Endodermal cell (in vitro differentiated cells): ENCODE measurements around the gene TNIK. TPM values are rescaled to one million over a fixed set of nuclear protein-coding genes. Genes with fewer than 3 reads are reported as not detected.

Experiments
- DNase-seq: peaks from one replicate; pipeline ENCODE4 v3.0.0-alpha.2; 2017
- H3K27ac ChIP-seq: 2 replicates; pipeline ENCODE4 v1.5.1; 2013; ENCODE audit warnings: mild to moderate bottlenecking, low read depth, low read length, moderate library complexity
- H3K27me3 ChIP-seq: 2 replicates; pipeline ENCODE4 v1.6.1; 2013; ENCODE audit warnings: mild to moderate bottlenecking, low read length, moderate library complexity; ENCODE audit not compliant: insufficient read depth, control insufficient read depth, poor library complexity, severe bottlenecking
- H3K36me3 ChIP-seq: 2 replicates; pipeline ENCODE4 v1.7.0; 2013; ENCODE audit warnings: mild to moderate bottlenecking, low read length, moderate library complexity; ENCODE audit not compliant: control insufficient read depth, insufficient read depth
- H3K4me1 ChIP-seq: one replicate; pipeline ENCODE4 v1.7.0; 2013; ENCODE audit warnings: low read length; ENCODE audit not compliant: control insufficient read depth, insufficient read depth
- H3K4me3 ChIP-seq: 2 replicates; pipeline ENCODE4 v1.5.1; 2013; ENCODE audit warnings: mild to moderate bottlenecking, low read length, moderate library complexity
- H3K9ac ChIP-seq: 2 replicates; pipeline ENCODE4 v1.6.1; 2013; ENCODE audit warnings: mild to moderate bottlenecking, low read length, moderate library complexity; ENCODE audit not compliant: poor library complexity, severe bottlenecking; ENCODE audit errors: extremely low read depth
- H3K9me3 ChIP-seq: 2 replicates; pipeline ENCODE4 v1.6.1; 2013; ENCODE audit warnings: mild to moderate bottlenecking, low read length, moderate library complexity; ENCODE audit not compliant: control insufficient read depth
- H3K27ac Mint-ChIP-seq: 2 replicates; pipeline ENCODE4 v1.8.0; 2020; ENCODE audit warnings: mixed read lengths
- H3K27me3 Mint-ChIP-seq: 2 replicates; pipeline ENCODE4 v1.8.0; 2021; ENCODE audit warnings: mild to moderate bottlenecking, mixed read lengths; ENCODE audit not compliant: insufficient read depth
- H3K36me3 Mint-ChIP-seq: 2 replicates; pipeline ENCODE4 v1.8.0; 2020; ENCODE audit warnings: low read depth, mixed read lengths
- H3K4me1 Mint-ChIP-seq: 2 replicates; pipeline ENCODE4 v1.8.0; 2020; ENCODE audit warnings: mixed read lengths
- H3K4me3 Mint-ChIP-seq: 2 replicates; pipeline ENCODE4 v1.8.0; 2020; ENCODE audit warnings: mild to moderate bottlenecking, moderate library complexity, mixed read lengths
- H3K9me3 Mint-ChIP-seq: 2 replicates; pipeline ENCODE4 v1.8.0; 2020; ENCODE audit warnings: mild to moderate bottlenecking, mixed read lengths
- WGBS, 2 experiments: methylation state at CpG; one replicate each; pipeline versions ENCODE4 v1.1.5 to v1.1.7; 2013; ENCODE audit warnings: missing lambda C conversion rate in 2 of 2, mixed read lengths in 1 of 2; ENCODE audit not compliant: insufficient coverage in 1 of 2, insufficient read length in 1 of 2; 5-methylcytosine and 5-hydroxymethylcytosine counted together
- total RNA-seq, 2 donors: library from RNA; stranded (reverse); fragmentation: NEBNext Ultra II Directional in 1 of 2; extraction: Animal tissue kit (Norgen Biotek cat#: 25700) in 1 of 2; gene quantifications; 2 replicates in 1 of 2; 3 replicates in 1 of 2; pipeline ENCODE4 v1.2.1, GENCODE V29; 2021
- TF ChIP-seq, protein P1 (sequence below): fragments of 200-600 bp; sonication (generic); conservative IDR thresholded peaks from 2 replicates; pipeline ENCODE4 v1.5.0; 2021; ENCODE audit warnings: antibody characterized with exemption, mild to moderate bottlenecking

TNIK gene
- total RNA-seq, 2 donors from 2014 or later, result 12.2 to 14.9 TPM

- TF ChIP-seq, protein P1, sequence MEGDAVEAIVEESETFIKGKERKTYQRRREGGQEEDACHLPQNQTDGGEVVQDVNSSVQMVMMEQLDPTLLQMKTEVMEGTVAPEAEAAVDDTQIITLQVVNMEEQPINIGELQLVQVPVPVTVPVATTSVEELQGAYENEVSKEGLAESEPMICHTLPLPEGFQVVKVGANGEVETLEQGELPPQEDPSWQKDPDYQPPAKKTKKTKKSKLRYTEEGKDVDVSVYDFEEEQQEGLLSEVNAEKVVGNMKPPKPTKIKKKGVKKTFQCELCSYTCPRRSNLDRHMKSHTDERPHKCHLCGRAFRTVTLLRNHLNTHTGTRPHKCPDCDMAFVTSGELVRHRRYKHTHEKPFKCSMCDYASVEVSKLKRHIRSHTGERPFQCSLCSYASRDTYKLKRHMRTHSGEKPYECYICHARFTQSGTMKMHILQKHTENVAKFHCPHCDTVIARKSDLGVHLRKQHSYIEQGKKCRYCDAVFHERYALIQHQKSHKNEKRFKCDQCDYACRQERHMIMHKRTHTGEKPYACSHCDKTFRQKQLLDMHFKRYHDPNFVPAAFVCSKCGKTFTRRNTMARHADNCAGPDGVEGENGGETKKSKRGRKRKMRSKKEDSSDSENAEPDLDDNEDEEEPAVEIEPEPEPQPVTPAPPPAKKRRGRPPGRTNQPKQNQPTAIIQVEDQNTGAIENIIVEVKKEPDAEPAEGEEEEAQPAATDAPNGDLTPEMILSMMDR, result no peak
- Mint-ChIP-seq H3K27me3 (peaks cover 2% of the 10 kb centered on the region), H3K4me1 (peaks cover 8% of the 10 kb centered on the region), H3K4me3 (no peak overlapping the region), H3K9me3 (no peaks in the 10 kb centered on the region), H3K36me3 (no peaks in the 10 kb centered on the region), H3K27ac (no peak overlapping the region)
- H3K4me1 ChIP-seq, result no peaks in the 10 kb centered on the region
- H3K9me3 ChIP-seq, result no peaks in the 10 kb centered on the region
- H3K4me3 ChIP-seq, result no peak overlapping the region
- no peaks in the 10 kb centered on the region for H3K27me3 ChIP-seq
- H3K9ac ChIP-seq, result no peak overlapping the region
- no peak for DNase-seq
- no peak overlapping the region for H3K27ac ChIP-seq
- H3K36me3 ChIP-seq, result no peaks in the 10 kb centered on the region
- whole genome bisulfite sequencing, 2 experiments, result 80 to 83% methylated on average over 1 of the region's 1 CpG
Observed at GRCh38 chr3:171057072-171057471, 403.1 kb downstream of the TNIK start.

- TF ChIP-seq, protein P1, result no peak
- H3K4me1 Mint-ChIP-seq, result peaks cover 2% of the 10 kb centered on the region
- peaks cover 2% of the 10 kb centered on the region for H3K27me3 Mint-ChIP-seq
- no peaks in the 10 kb centered on the region for H3K9me3 Mint-ChIP-seq
- no peaks in the 10 kb centered on the region for H3K27me3 ChIP-seq
- H3K4me3 ChIP-seq, result no peak overlapping the region
- 94 to 97% methylated on average over 5 of the region's 5 CpGs for WGBS, 2 experiments
- H3K36me3 Mint-ChIP-seq, result no peaks in the 10 kb centered on the region
- no peak overlapping the region for H3K9ac ChIP-seq
- H3K4me1 ChIP-seq, result no peaks in the 10 kb centered on the region
- H3K27ac ChIP-seq, result no peak overlapping the region
- H3K27ac Mint-ChIP-seq, result no peak overlapping the region
- no peaks in the 10 kb centered on the region for H3K36me3 ChIP-seq
- no peak for DNase-seq
- H3K9me3 ChIP-seq, result no peaks in the 10 kb centered on the region
- H3K4me3 Mint-ChIP-seq, result no peak overlapping the region
Observed at GRCh38 chr3:171056528-171056927, 403.7 kb downstream of the TNIK start.

DNA sequence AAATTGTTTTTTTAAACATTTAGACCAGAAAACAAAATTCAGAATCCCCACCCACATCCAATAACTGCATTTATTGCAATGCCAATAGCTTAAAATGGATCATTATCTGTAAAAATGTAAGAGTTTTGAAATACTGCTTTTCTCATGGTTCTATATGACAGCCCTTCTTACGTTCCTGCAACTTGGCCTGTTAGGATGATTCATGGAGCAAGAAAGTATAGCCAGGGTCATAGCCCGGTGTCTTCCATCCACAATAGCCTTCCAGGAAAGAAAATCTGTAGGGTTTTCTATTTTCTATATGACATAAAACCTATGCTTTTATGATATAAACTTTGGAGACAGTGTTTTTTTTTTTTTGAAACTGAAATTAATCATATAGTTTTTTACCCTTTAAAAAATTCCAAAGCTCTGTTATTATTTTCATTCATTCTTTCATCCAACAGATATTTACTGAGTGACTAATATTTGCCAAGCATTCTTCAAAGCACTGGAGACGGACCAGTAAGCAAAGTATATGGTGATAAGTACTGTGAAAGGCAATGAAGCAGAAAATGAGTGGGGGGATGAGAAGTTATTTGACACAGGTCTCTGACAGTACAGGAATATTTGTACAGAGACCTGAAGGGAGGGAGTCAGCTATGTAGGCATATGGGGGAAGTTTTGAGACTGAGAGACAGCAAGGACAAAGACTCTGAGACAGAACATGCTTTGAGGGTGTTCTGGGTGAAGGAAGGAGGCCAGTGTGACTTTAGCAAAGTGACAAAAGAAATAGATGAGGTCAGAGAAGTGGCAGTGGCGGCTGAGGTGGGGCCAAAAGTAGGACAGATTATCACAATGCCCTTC, 404.6 kb downstream of the TNIK start:
- Histone ChIP-seq H3K27me3 (no peaks in the 10 kb centered on the region), H3K9me3 (no peaks in the 10 kb centered on the region), H3K4me3 (no peak overlapping the region), H3K27ac (no peak overlapping the region), H3K9ac (no peak overlapping the region), H3K36me3 (no peaks in the 10 kb centered on the region), H3K4me1 (no peaks in the 10 kb centered on the region)
- DNase-seq, result no peak
- Mint-ChIP-seq H3K4me3 (no peak overlapping the region), H3K27ac (no peak overlapping the region), H3K9me3 (no peaks in the 10 kb centered on the region), H3K27me3 (peaks cover 2% of the 10 kb centered on the region), H3K4me1 (no peaks in the 10 kb centered on the region), H3K36me3 (no peaks in the 10 kb centered on the region)
- WGBS, 2 experiments, result 92 to 93% methylated on average over 2 to 4 of the region's 4 CpGs
- TF ChIP-seq, protein P1, result no peak
